NCI-H526 (cell line): ENCODE results near the gene ANO5.

Experiments
- DNase-seq, 2 experiments: peaks; one replicate each; lab custom pipeline; 2025; lab: John Stamatoyannopoulos, UW

Gene ANO5

DNA sequence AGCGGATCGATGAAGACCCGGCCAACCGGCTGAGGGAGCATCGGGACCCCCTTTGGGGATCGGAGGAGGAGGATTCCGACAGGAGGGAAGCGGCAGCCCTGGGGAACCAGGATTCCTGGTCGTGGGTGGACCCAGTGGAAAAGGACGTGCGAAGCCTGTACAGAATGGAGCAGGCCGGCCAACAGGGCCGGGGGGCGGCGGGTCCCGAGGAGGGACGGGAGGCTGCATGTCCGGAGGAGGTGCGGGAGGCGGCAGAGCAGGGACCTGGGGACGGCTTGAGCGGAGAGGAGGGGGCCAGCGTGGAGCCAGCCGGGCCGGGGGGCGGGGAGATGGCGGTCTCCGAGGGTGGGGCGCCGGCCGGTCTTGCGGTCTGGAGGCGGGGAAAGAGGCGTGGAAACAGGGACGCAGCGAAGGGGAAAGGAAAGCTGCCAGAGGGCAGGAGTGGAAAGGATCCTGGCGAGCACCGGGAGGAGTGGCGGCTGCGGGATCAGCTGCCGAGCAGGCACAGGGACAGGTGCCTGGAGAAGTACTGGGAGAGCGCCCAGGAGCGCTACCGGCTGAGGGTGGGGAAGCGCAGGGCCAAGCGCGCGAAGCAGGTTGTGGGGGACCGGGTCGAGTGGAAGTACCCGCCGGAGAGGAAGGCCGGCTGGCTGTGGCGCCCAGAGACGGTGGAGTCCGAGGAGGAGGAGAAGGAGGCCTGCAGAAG is at the start of gene ANO5:
ANO5 (plus strand) TSS at position 444 of the 706 bp plus-strand sequence. CDS start 408 bp downstream, outside the sequence.
- DNase-seq, result peak; percentile 67 to 90

GRCh38 chr11:22151649-22152197 is 41.2 kb upstream of the ANO5 start:
- DNase-seq, result no peak

DNA sequence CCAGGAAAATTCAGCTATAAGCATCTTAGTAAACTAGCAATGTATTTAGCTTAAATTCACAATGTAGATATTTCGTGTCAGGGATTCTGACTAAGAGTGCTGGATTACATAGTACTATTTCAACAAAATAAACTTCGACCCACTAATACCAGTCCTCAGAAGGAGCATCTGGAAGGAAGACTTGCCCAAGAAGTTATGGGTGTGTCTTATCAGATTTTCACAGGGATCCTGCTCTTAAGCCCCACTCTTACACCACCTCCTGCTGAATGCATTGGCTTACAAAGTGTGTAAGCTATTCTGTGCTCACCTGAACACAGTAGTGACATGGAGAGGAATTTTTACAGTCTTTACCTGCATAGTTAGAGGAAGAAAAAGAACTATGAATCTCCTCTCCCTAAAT is 35.4 kb upstream of the ANO5 start:
- no peak for DNase-seq

DNA sequence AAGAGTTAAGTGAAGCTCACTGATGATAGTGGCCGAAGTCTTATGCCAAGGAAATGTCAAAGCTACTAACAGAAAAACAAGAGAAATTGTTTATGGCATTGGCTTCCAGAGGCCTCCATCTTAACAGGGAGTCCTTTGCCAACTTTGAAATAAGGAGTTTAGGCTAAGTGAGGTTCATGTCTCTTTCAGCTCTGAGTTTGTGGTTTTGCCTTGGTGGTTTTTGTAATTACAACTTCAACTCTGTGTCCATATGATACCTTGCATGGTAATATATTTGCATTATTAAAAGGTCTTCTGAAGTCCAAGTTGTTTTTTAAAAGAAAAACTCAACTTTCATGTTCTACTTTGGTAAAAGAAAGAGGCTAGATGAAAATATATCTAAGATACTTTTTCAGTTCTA is 31.4 kb upstream of the ANO5 start:
- DNase-seq, result no peak

- DNase-seq, result no peak
These were observed 30.1 kb upstream of the ANO5 start for GRCh38 chr11:22162756-22163155.

DNA sequence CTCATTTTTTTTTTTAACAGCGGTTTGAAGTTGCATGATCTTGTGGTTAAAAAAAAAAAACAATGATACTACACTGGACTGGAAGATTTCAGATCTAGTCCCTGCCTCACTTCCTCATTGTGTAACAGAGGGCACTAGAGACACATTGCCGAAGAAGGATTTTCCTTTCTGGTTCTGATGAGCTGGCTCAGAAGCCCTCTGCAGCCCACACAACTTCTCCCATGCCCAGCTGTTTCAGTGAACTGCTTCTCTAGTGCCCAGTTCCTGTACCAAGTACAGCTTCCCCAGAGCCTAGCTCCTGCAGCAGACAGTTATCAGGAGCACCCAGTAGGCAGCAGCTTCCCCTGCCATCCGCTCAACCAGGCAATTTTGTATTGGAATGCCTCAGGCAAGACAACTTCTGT is 29.5 kb upstream of the ANO5 start:
- DNase-seq, result no peak

GRCh38 chr11:22165087-22165486 is 27.8 kb upstream of the ANO5 start:
- DNase-seq, result no peak

DNA sequence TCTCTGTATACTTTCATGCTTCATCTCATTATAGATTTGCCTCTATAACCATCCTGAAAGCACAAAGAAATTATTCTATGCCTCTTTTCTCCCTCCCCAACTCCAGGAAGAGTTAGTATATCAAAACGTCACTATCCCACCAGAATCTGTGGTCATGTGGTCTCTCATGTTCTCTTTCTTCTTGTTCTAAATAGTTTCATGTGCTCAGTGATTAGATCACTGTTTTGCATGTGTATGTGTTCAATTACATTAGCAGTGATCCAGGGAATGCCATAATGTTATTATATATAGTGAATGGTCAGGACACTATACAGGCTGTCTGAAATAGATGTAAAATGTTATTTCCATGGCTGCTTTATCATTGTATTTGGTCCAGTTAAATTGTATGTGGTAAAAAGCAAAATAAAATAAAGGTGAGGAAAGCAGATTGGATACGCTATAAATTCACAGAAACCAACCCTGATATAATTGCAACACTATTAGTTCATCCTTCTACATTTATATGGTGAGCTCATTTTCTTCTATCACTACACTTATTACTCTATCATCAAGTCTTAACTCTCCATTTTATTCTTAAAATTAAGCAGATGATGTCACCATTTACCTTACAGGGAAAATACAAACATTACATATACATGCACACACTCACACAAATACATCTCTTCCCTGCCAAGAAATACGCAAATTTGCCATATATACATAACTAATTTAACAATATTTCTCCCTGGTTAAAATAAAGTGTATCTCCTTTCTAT is 26.9 kb upstream of the ANO5 start:
- no peak for DNase-seq

- peak; percentile 40 to 51 for DNase-seq
These were observed 23.1 kb upstream of the ANO5 start for GRCh38 chr11:22169833-22170232.

GRCh38 chr11:22173532-22173931 is 19.4 kb upstream of the ANO5 start:
- DNase-seq, result no peak

- peak in 1 of 2 experiments; percentile 52 for DNase-seq
These were observed 15.7 kb upstream of the ANO5 start for GRCh38 chr11:22177186-22177585.

- no peak for DNase-seq
These were observed 13.3 kb upstream of the ANO5 start for GRCh38 chr11:22179626-22180025.

- no peak for DNase-seq
These were observed 12.8 kb upstream of the ANO5 start for GRCh38 chr11:22180131-22180530.

DNA sequence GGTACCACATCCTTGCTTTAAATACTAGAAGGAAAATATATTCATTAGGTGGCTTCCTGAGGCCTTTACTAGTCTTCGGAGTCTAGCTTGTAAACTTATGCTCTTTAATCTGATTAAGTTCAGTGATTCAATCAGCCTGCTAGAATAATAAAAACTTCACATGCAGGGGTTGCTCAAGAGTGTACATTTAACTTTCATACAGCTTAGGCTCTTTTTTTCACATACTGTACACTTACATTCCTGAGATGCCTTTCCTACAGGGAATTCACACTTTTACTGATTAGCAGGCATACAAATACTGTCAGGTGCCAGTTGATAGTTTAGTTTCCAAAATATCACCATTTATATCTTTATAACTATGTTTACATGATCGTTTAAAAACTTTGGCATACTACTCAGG is 3.2 kb upstream of the ANO5 start:
- DNase-seq, result no peak

- DNase-seq, result no peak
These were observed 1.9 kb upstream of the ANO5 start for GRCh38 chr11:22190827-22191463.

DNA sequence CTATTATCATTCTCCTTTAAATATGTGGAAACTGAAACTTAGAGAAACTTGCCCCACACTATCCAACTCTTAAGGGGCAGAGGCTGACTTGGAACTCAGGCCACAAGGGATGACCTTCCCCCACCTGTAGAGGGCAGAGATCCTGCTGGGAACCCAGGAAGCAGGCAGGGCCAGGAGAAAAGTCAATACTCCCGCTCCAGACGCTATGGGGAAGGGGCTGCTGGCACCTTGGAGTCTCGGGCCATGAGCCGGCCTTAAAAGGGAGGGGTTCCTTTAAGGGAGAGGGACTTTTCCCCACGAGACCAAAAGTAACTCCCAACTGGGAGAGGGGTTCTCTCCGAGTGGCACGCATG is 620 bp upstream of the ANO5 start:
- peak; percentile 67 to 82 for DNase-seq

- DNase-seq, result peak; percentile 73 to 86
These were observed 615 bp downstream of the ANO5 start for GRCh38 chr11:22193348-22194051.

DNA sequence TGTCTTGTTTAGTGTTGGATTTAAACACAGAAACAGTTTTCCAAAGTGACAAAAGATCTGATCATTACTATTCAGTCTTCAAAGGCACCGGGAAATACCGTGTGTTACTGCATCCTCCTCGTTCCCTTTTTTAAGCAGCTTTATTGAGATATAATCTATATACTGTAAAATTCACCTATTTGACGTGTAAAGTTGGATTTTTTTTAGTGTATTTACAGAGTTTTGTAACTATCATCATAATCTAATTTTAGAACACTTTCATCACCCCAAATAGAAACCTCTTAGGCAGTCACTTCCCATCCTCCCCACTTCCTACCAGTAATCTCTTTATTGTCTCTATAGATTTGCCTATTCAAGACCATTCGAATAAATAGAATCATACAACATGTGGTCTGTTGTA is 1.4 kb downstream of the ANO5 start:
- peak; percentile 63 to 69 for DNase-seq

- DNase-seq, result peak in 1 of 2 experiments; percentile 37
These were observed 2.0 kb downstream of the ANO5 start for GRCh38 chr11:22194907-22195306.

DNA sequence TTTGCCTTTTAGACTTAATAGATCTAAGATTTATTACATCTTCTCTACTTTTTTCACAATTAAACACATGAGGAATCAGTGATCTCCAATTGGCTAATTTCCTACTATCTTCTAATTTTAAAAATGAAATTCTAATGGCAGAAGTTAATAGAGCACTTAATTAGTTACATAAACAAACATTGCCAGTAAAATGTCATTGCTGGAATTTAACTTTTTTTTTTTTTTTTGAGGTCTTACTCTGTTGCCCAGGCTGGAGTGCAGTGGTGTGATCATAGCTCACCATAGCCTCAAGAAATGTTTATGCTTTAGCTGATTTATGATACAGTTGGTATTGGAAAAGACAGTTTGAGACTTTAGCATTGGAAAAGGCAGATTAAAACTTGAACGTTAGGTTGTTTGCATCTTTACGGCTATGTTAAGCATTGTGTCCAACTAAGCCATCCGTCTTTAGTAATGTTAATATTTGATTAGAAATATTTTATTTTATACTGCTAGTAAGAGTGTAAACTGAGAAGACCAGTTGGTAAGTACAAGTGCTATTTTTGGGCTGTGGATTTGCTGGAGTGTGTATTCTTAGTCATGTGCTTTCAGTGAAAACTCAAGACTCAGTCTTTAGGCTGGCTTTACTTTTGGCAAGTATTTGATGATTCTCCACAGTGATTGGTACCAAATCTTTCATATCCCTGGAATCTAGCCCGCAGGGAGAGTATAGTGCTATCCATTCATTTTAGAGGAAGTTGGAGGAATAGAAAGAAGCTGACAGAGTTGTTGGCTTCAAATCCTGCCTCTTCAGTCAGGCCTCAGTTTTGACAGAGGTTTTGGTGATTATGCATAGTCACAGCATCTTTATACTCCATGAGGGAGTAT is 4.5 kb downstream of the ANO5 start:
- no peak for DNase-seq

DNA sequence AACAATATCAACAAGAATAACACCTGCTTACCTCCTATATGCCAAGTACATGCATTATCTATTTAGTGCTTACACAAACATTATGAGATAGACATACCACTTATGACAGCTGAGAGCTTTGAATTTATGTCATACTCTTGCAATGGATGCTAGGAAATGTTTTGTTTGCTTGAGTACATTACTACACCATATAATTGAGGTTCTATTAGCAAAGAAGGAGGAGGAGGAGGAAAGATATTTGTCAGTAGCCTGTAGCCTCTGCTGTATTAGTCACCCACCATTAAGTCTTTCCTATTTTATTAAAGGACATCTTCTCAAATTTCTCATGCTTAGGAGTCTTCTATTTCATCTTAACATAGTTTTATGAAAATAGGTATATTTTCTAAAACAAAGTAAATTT is 6.4 kb downstream of the ANO5 start:
- no peak for DNase-seq
